CD1c-positive myeloid dendritic cell (primary cell): ENCODE results near the gene ACTN4.

Experiments used
- DNase-seq: peaks from one replicate; pipeline ENCODE4 v3.0.0-alpha.2; 2016; ENCODE audit errors: extremely low spot score

Gene ACTN4

GRCh38 chr19:38708413-38709024 is 61.1 kb downstream of the ACTN4 start:
- DNase-seq = no peak

- DNase-seq = no peak
These were observed 61.7 kb downstream of the ACTN4 start for GRCh38 chr19:38709119-38709518.

DNA sequence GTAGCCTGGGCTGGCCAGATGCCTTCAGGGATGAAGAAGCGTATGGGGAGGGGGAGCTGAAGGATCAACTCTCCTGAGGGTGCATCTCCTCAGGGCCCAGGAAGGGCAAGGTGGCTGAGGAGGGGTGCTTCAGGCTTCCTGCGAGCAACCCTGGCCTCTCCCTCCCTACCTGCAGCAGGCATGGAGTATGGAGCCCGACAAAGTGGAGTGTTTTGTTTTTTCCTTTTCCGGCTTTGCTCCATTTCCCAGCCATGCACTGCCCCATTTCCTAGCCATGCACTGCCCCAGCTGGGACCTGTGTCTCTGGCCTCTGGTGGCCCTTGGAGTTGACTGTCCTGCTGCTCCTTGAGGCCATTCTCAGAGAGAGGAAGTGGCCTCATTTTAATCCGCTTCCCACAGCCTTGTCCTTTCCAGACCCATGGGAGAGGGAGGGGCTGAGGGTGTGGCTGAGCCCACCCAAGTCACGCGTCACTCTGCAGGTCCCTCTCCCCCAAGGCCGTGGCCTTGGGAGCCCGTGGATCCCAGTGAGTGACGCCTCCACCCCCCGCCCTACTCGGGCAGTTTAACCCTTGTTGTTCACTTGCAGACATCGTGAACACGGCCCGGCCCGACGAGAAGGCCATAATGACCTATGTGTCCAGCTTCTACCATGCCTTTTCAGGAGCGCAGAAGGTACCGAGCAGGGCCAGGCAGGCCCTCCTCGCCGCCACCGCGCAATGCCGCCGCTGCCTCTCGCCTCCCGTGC is 62.4 kb downstream of the ACTN4 start:
- no peak for DNase-seq

DNA sequence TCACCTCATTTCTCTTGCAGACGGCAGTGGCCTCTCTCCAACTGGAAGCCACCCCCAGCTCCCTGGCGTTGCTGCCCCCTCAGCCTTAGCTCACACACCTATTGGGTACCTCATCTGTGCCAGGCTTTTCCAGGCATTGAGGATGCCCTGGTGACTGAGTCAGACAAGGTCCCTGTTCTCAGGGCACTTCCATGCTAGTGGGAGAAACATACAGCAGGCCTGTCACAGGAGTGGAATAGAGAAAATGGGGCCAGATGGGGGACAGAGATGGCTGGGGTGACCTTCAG is 62.9 kb downstream of the ACTN4 start:
- DNase-seq = no peak

DNA sequence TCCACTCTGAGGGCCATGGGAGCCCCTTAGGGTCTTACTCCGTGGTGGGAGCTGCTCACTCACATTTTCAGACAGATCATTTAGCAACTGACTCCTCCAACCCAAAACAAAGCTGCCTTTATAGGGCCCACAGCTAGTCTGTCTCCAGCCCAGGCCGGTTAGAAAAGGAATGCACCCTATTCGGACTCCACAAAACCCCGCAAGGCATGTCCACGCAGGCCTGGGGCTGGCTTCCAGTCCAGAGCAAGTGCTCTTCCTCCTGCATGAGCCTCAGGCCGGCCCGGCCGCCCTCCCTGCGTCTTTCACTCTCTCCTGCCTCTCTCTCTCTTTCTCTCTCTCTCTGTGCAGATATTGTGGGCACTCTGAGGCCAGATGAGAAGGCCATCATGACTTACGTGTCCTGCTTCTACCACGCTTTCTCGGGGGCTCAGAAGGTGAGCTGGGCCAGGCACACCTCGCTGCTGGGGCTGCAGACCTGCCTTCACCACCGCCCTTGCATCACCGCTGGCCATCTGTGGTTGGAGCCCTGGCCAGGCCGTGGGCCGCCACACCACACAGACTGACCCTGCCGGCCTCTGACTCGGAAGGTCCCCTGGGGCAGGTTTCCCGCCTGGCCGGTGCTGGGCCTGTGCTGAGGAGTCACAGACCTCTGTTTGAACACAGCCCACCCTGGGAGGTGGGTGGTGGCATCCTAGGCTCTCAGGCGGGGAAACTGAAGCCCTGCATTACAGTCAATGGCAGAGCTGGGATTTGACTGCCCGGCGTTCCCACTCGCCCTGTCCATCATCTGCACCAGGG is 63.7 kb downstream of the ACTN4 start:
- no peak for DNase-seq

- DNase-seq = no peak
These were observed 64.3 kb downstream of the ACTN4 start for GRCh38 chr19:38711726-38712153.

- DNase-seq = no peak
These were observed 64.8 kb downstream of the ACTN4 start for GRCh38 chr19:38712161-38712748.

GRCh38 chr19:38713227-38713649 is 65.8 kb downstream of the ACTN4 start:
- DNase-seq = no peak

DNA sequence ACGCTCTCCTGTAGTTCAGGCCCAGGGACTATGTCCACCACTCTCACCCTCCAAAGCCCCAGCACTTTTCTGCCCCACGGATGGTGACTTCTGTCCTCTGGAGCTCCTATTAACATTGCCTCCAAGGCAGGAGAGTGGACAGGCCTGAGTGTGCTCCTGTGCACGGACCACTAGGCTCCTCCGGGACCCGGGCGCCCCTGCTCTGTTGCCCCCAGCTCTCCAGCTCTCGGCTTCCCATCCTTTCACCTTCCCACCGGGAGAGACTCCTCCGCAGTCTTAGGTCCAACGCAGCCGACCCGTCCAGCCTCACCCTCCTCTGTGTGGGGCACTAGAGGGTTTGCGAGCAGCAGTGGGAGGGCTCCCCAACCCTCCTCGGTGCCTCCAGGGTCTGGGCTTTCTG is 66.4 kb downstream of the ACTN4 start:
- DNase-seq = no peak

DNA sequence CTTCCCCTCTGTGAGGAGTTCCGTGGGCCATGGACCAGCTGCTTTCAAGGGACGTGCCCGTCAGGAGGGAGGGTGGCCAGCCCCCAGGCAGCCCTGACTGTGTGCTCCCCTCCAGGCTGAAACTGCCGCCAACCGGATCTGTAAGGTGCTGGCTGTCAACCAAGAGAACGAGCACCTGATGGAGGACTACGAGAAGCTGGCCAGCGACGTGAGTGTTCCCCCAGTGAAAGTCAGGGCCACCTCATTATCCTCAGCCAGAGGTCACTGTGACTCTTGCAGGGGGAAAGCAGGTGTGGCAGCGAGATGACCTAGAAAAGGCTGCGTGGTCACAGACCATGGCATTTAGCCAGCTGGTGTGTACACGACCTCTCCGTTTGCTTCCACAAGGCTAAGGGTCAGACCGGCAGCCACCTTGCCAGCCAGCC is 66.9 kb downstream of the ACTN4 start:
- DNase-seq = no peak

- no peak for DNase-seq
These were observed 68.1 kb downstream of the ACTN4 start for GRCh38 chr19:38715555-38715954.

GRCh38 chr19:38717051-38717450 is 69.6 kb downstream of the ACTN4 start:
- DNase-seq = no peak

DNA sequence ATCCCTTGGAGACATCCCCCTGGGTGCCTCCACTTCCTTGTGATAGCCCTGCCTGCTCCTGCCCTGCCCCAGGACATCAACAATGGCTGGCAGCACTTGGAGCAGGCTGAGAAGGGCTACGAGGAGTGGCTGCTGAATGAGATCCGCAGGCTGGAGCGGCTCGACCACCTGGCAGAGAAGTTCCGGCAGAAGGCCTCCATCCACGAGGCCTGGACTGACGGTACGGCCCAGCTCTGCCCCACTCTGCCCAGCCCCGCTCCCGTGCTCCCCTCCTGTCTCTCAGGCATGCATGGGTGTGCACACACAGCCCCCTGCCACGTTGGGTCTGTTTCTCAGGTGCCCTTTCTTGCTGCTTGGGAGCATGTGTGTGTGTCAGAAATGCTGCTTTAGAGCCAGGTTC is 70.4 kb downstream of the ACTN4 start:
- DNase-seq = no peak

GRCh38 chr19:38718747-38719543 is 71.5 kb downstream of the ACTN4 start:
- DNase-seq = no peak

- no peak for DNase-seq
These were observed 72.5 kb downstream of the ACTN4 start for GRCh38 chr19:38719761-38720558.

DNA sequence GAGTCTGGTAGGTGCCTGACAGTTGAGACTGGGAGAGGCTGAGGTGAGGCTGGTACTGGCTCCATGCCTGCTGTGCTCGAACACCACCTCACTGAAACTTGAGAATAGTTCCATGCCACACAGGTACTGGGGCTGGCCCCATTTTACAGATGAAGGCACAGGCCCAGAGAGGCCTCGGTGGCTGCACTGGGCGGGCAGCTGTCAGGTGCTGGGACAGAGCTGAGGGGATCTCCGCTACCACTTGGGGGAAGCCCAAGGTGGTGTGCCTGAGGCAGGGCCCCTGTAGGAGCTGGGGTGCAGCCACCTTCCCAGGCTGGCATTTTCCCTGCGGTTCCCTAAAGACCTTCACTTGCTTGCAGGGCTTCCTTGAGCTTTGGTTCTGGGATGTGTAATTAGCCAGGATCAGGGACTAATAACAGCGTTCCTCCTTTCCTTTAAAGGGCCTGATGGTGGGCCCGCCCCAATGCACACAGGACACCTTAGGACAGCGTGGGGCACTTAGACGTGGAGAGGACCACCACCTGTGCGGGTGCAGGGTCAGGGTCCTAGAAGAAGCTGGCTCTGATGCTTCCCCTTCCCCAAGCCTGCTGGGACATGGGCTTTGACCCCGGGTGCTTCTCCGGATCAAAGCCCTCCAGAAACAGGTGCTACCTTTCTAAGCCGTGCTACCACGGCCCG is 73.2 kb downstream of the ACTN4 start:
- DNase-seq = no peak

DNA sequence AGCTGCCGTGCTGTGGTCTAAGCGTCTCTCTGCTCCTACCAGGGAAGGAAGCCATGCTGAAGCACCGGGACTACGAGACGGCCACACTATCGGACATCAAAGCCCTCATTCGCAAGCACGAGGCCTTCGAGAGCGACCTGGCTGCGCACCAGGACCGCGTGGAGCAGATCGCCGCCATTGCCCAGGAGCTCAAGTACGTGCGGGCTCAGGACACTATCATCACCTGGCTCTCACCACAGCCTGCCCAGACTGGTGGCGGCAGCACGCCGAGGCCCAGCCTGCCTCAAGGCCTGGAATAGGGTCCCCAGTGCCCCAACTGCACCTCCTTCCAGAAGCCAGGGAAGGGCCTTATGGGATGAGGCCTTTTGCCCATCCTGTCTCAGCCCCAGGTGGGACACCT is 74.0 kb downstream of the ACTN4 start:
- DNase-seq = no peak

- no peak for DNase-seq
These were observed 74.7 kb downstream of the ACTN4 start for GRCh38 chr19:38721979-38722773.

GRCh38 chr19:38722947-38723605 is 75.6 kb downstream of the ACTN4 start:
- no peak for DNase-seq
